Osteocyte (in vitro differentiated cells): ENCODE results near the gene PYDC2. TPM values are rescaled to one million over a fixed set of nuclear protein-coding genes. Genes with fewer than 3 reads are reported as not detected.

ENCODE experiments used
- DNase-seq: peaks from one replicate; pipeline ENCODE4 v3.0.0; 2021; ENCODE audit warnings: mixed read lengths; ENCODE audit not compliant: unreplicated experiment; ENCODE audit errors: extremely low spot score
- H3K27ac Mint-ChIP-seq: one replicate; pipeline ENCODE4 v1.8.0; 2021; ENCODE audit warnings: mild to moderate bottlenecking, mixed read lengths; ENCODE audit not compliant: unreplicated experiment
- H3K27me3 Mint-ChIP-seq: one replicate; pipeline ENCODE4 v1.8.0; 2021; ENCODE audit warnings: mixed read lengths; ENCODE audit not compliant: unreplicated experiment
- H3K36me3 Mint-ChIP-seq: one replicate; pipeline ENCODE4 v1.8.0; 2021; ENCODE audit warnings: mixed read lengths; ENCODE audit not compliant: unreplicated experiment
- H3K4me1 Mint-ChIP-seq: one replicate; pipeline ENCODE4 v1.8.0; 2021; ENCODE audit warnings: mixed read lengths; ENCODE audit not compliant: unreplicated experiment
- H3K4me3 Mint-ChIP-seq: one replicate; pipeline ENCODE4 v1.8.0; 2021; ENCODE audit warnings: mild to moderate bottlenecking, moderate library complexity, mixed read lengths; ENCODE audit not compliant: unreplicated experiment
- H3K9me3 Mint-ChIP-seq: one replicate; pipeline ENCODE4 v1.8.0; 2021; ENCODE audit warnings: mixed read lengths; ENCODE audit not compliant: unreplicated experiment
- total RNA-seq: library from RNA; stranded (reverse); gene quantifications from 2 replicates; pipeline ENCODE4 v1.2.1, GENCODE V29; 2021
- TF ChIP-seq, protein P1 (sequence below): fragments of 200-600 bp; sonication (generic); IDR thresholded peaks from 2 replicates; pipeline ENCODE4 v1.5.0; 2021; ENCODE audit warnings: antibody characterized with exemption, mild to moderate bottlenecking, moderate library complexity

Gene PYDC2
- total RNA-seq, 1 donor from 2014 or later = not detected

DNA sequence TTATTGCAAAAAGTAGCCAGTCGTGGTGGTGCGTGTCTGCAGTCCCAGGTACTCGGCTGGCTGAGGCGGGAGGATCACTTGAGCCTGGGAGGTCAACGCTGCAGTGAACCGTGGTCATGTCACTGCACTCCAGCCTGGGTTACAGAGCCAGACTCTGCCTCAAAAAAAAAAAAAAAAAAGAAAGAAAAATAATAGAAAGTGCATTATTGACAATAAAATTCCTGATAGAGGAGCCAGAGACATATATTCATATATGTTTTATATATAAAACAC lies 43.6 kb upstream of the PYDC2 start:
- no peak overlapping the region for H3K27ac Mint-ChIP-seq
- no peaks in the 10 kb centered on the region for H3K36me3 Mint-ChIP-seq
- no peaks in the 10 kb centered on the region for H3K9me3 Mint-ChIP-seq
- peaks cover 17% of the 10 kb centered on the region for H3K27me3 Mint-ChIP-seq
- TF ChIP-seq, protein P1, sequence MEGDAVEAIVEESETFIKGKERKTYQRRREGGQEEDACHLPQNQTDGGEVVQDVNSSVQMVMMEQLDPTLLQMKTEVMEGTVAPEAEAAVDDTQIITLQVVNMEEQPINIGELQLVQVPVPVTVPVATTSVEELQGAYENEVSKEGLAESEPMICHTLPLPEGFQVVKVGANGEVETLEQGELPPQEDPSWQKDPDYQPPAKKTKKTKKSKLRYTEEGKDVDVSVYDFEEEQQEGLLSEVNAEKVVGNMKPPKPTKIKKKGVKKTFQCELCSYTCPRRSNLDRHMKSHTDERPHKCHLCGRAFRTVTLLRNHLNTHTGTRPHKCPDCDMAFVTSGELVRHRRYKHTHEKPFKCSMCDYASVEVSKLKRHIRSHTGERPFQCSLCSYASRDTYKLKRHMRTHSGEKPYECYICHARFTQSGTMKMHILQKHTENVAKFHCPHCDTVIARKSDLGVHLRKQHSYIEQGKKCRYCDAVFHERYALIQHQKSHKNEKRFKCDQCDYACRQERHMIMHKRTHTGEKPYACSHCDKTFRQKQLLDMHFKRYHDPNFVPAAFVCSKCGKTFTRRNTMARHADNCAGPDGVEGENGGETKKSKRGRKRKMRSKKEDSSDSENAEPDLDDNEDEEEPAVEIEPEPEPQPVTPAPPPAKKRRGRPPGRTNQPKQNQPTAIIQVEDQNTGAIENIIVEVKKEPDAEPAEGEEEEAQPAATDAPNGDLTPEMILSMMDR = no peak
- H3K4me1 Mint-ChIP-seq = peaks cover 11% of the 10 kb centered on the region
- H3K4me3 Mint-ChIP-seq = no peak overlapping the region
- DNase-seq = no peak

DNA sequence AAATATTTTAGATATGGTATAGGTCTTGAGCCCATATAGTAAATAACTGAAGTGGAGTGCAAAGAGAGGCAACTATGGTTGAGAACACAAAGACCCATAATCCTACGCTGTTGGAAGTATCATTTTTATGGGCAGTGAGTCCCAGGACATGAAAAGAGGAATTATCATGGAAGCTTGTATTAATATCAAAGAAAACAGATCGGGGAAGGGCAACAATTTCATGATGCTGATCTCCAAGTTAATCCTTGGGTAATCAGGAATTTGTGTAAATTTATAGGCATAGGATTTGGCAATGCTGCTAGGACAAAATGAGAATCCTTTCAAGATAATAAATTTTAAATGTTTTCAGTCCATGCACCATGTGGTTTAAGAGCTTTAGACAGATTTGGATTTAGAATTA lies 40.2 kb upstream of the PYDC2 start:
- no peak overlapping the region for H3K4me3 Mint-ChIP-seq
- TF ChIP-seq, protein P1 = no peak
- H3K9me3 Mint-ChIP-seq = no peaks in the 10 kb centered on the region
- H3K36me3 Mint-ChIP-seq = no peaks in the 10 kb centered on the region
- no peak overlapping the region for H3K27ac Mint-ChIP-seq
- H3K27me3 Mint-ChIP-seq = peaks cover 30% of the 10 kb centered on the region
- DNase-seq = no peak
- H3K4me1 Mint-ChIP-seq = peaks cover 2% of the 10 kb centered on the region

DNA sequence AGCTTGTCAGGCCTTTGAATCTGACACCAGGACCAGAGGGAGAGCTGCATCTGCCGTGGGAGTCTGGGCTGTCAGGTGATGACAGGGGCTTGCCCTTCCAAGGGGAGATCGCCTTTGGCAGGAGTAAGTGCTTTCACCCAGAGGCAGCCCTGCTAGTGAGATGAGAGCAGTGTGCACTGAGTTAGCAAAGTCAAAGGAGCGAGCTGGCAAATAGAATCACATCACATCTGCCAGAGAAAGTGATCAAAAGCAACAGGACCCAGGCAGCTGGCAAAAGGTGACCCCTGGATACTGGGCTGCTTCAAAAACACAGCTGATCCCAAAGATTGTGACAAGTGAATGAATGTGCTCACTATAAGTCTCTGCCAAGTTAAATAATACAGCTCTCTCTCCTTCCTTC lies 36.1 kb upstream of the PYDC2 start:
- Mint-ChIP-seq H3K36me3 (no peaks in the 10 kb centered on the region), H3K27me3 (peaks cover 45% of the 10 kb centered on the region), H3K4me1 (no peaks in the 10 kb centered on the region), H3K27ac (no peak overlapping the region), H3K9me3 (no peaks in the 10 kb centered on the region), H3K4me3 (no peak overlapping the region)
- TF ChIP-seq, protein P1 = no peak
- no peak for DNase-seq

DNA sequence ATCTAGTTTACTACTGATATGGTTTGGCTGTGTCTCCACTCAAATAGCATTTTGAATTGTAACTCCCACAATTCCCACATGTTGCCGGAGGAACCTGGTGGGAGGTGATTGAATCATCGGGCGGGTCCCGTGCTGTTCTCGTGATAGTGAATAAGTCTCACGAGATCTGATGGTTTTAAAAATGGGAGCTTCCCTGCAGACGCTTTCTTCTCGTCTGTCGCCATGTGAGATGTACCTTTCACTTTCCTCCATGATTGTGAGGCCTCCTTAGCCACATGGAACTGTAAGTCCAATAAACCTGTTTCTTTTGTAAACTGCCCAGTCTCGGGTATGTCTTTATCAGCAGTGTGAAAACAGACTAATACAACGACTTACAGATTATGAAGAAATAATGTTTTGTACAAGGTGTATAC lies 35.6 kb upstream of the PYDC2 start:
- H3K4me3 Mint-ChIP-seq = no peak overlapping the region

DNA sequence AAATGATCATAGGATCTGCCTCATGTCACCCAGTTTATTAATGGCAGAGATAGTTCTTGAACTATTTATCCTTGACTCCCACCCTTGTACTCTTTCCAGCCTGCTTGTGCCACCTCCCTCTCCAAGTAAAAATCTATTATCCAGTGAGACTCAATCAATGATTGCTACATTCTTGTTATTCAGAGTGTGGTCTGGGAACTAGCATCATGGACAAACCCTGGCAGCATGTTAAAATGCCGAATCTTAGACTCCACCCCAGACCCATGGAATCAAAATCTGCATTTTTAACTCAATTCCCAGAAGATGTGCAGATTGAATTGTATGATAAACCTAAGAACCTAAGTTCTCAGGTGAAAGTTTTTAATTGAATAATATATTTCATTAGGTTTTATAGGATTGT lies 34.7 kb upstream of the PYDC2 start:
- TF ChIP-seq, protein P1 = no peak
- H3K27me3 Mint-ChIP-seq = peaks cover 46% of the 10 kb centered on the region

More for the DNA sequence above, 35.6 kb upstream of the PYDC2 start:
- Mint-ChIP-seq H3K36me3 (no peaks in the 10 kb centered on the region), H3K27me3 (peaks cover 45% of the 10 kb centered on the region), H3K27ac (no peak overlapping the region), H3K4me1 (no peaks in the 10 kb centered on the region), H3K9me3 (no peaks in the 10 kb centered on the region)
- no peak for DNase-seq
- TF ChIP-seq, protein P1 = no peak

More for the DNA sequence above, 34.7 kb upstream of the PYDC2 start:
- no peaks in the 10 kb centered on the region for H3K4me1 Mint-ChIP-seq
- H3K4me3 Mint-ChIP-seq = no peak overlapping the region
- no peak for DNase-seq
- H3K27ac Mint-ChIP-seq = no peak overlapping the region
- H3K36me3 Mint-ChIP-seq = no peaks in the 10 kb centered on the region
- H3K9me3 Mint-ChIP-seq = no peaks in the 10 kb centered on the region
